Measurements from ENCODE around the gene AP5S1. TPM values are rescaled to one million over a fixed set of nuclear protein-coding genes. Genes with fewer than 3 reads are reported as not detected.

Gene AP5S1
- total RNA-seq, 4 donors from 2014 or later, result under 0.01 to 18.6 (median 9.5) TPM

DNA sequence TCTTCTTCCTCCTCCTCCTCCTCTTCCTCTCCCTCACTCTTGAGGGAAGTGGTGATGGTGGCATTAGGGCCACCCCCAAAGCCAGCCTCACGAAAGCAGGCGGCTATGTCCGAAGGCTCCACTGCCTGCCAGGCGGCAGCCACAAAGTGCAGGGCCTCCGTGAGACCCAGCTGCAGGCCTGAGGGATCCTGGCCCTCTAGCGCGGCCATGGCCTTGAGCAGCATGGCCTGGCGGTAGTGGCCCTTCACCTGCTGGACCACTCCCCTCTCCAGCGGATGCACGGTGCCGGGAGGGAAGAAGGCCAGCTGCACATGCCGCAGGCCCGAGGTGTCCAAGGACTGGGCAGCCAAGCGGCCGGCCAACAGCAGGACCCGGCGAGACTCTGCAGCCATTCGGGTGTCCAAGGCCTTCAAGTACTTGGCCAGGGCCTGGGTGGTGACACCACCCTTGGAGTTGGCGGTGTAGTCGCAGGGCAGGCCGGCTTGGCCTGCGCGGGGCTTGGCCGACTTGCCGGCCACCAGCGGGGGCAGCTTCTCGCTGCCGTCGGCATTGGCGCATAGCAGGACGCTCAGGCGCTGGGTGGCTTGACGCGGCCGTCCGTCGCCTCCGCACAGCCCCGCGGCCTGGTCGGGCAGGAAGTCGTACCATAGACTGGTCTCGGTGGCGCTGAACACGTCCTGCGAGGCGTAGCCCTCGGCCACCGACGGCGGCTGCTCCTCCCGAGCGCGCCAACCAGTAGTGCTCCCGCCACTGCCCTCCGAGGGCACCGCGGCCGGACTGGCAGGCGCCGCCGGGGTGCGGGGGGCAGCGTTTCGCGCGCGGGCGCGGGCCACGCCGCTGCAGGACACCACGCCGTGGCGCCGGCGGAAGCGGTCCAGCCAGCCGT, 34.9 kb upstream of the AP5S1 start:
- no peaks in the 10 kb centered on the region for H3K36me3 ChIP-seq
- H3K27me3 ChIP-seq, result no peaks in the 10 kb centered on the region
- H3K27ac ChIP-seq, result peak overlapping the region; percentile 84 to 85
- TF ChIP-seq, protein P1, sequence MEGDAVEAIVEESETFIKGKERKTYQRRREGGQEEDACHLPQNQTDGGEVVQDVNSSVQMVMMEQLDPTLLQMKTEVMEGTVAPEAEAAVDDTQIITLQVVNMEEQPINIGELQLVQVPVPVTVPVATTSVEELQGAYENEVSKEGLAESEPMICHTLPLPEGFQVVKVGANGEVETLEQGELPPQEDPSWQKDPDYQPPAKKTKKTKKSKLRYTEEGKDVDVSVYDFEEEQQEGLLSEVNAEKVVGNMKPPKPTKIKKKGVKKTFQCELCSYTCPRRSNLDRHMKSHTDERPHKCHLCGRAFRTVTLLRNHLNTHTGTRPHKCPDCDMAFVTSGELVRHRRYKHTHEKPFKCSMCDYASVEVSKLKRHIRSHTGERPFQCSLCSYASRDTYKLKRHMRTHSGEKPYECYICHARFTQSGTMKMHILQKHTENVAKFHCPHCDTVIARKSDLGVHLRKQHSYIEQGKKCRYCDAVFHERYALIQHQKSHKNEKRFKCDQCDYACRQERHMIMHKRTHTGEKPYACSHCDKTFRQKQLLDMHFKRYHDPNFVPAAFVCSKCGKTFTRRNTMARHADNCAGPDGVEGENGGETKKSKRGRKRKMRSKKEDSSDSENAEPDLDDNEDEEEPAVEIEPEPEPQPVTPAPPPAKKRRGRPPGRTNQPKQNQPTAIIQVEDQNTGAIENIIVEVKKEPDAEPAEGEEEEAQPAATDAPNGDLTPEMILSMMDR (IDR thresholded peaks at IDR 0.05), result no peak
- no peak for TF ChIP-seq POLR2A (IDR thresholded peaks at IDR 0.05)
- H3K4me1 ChIP-seq, result peaks cover 4 to 23% of the 10 kb centered on the region in 2 donors
- intact Hi-C loops (cut with DNase I; ENCODE audit: low total_unique reads), result loop anchor here (5.0 kb wide), 1 partner anchor 37 kb away; the partner anchor contains the start of gene AP5S1
- H3K9me3 ChIP-seq, result no peaks in the 10 kb centered on the region
- no peak for DNase-seq
- peak overlapping the region; percentile 24 to 69 for H3K4me3 ChIP-seq

DNA sequence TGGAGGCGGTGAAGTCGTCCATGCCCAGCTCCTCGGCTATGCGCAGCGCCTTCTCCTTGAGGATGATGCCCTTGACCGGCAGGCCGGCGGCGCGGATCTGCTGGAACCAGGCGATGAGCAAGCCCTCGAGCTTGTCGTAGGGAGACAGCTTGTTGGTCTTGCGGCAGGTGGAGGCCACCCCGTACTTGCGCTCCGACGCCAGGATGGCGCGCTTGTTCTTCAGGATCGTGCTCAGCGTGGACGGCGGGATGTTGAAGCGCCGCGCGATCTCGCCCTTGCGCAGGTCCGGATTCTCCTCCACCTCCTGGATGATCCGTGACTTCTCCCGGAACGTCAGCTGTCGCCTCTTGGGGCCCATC, 34.2 kb upstream of the AP5S1 start:
- peak in 1 of 2 donors; percentile 54 for DNase-seq
- Histone ChIP-seq H3K4me3 (peak overlapping the region; percentile 24 to 69), H3K36me3 (no peaks in the 10 kb centered on the region), H3K27ac (peak overlapping the region; percentile 84 to 85), H3K27me3 (no peaks in the 10 kb centered on the region), H3K9me3 (no peaks in the 10 kb centered on the region), H3K4me1 (peaks cover 4 to 20% of the 10 kb centered on the region in 2 donors)
- TF ChIP-seq POLR2A (IDR thresholded peaks at IDR 0.05), result no peak
- TF ChIP-seq, protein P1 (IDR thresholded peaks at IDR 0.05), result no peak
- intact Hi-C loops (cut with DNase I; ENCODE audit: low total_unique reads), result loop anchor here (5.0 kb wide), 1 partner anchor 36 kb away; the partner anchor contains the start of gene AP5S1

DNA sequence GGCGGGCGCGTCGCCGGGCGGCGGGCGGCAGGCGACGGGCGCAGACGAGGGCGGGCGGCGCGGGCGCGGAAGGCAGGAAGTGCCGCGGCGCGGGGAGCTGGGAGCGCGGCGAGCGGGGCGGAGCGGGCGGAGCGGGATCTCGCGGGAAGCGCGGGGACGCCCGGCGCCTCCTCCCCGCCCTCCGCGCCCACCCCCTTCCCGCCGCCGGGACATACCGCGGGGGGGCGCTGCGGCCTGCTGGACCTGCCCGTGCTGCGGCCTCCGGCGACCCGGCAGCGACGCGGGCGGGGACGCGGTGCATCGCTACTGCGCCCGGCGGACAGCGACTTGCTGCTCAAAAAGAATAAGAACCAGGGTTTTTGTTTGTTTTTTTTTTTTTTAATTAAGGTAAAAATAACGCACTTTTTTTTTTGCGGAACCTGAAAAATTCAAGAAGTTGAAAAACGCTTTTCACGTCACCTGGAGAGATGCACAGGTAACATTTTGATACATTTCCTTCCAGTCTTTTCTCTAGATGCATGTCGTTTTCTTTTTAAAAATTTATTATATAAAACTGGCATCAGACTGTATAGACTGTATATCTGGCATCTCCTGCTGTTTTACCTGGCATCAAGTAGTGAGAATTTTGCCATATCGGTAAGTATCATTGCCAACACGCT, 33.6 kb upstream of the AP5S1 start, which contains the start of gene CENPB:
Gene CENPB (minus strand): TSS at position 76 of the 659 bp plus-strand sequence. CDS start 257 bp downstream, outside the sequence.
- Histone ChIP-seq H3K4me1 (peaks cover 4 to 18% of the 10 kb centered on the region in 2 donors), H3K9me3 (no peaks in the 10 kb centered on the region), H3K27ac (peak within 1 kb of the TSS; percentile 84 to 85), H3K36me3 (no peaks in the 10 kb centered on the region), H3K27me3 (no peaks in the 10 kb centered on the region), H3K4me3 (peak within 1 kb of the TSS; percentile 26 to 69)
- DNase-seq, result peak; percentile 84 to 92
- TF ChIP-seq, protein P1 (IDR thresholded peaks at IDR 0.05), result peak; percentile 61 to 96 (median 89)
- TF ChIP-seq POLR2A (IDR thresholded peaks at IDR 0.05), result peak in 1 of 2 donors; percentile 34
- intact Hi-C loops (cut with DNase I; ENCODE audit: low total_unique reads), result loop anchor here (5.0 kb wide), 1 partner anchor 36 kb away; the partner anchor contains the start of gene AP5S1

DNA sequence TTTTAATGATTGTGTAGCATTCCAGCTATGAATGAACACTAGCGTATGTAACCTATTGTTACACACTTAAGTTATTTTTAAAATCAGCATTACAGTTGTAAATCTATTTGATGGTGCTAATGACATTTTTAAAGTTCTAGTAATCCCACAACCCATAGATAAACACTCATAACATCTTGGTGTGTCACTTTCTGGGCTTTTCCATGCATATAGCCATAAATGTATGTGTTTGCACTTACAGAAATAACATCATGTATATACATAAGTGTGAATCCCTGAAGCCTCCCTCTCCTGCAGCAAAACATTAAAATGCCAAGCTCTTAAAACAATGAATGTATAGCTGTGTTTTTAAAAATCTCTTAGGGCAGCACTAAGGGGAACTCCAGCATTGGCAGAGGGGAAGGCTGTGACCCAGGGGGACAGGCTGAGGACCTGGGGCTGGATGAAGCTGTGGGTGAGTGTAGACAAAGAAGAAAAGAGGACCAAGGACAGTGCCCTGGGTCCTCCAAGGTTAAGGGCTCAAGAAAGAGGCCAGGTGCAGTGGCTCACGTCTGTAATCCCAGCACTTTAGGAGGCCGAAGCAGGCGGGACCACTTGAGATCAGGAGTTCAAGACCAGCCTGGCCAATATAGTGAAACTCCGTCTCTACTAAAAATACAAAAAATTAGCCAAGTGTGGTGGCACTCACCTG, 32.9 kb upstream of the AP5S1 start:
- H3K4me3 ChIP-seq, result peak overlapping the region; percentile 26 to 37
- intact Hi-C loops (cut with DNase I; ENCODE audit: low total_unique reads), result loop anchor here (5.0 kb wide), 1 partner anchor 35 kb away; the partner anchor contains the start of gene AP5S1
- peak overlapping the region; percentile 62 to 85 for H3K27ac ChIP-seq

More for the DNA sequence above, 32.9 kb upstream of the AP5S1 start:
- TF ChIP-seq, protein P1 (IDR thresholded peaks at IDR 0.05), result no peak
- no peak for TF ChIP-seq POLR2A (IDR thresholded peaks at IDR 0.05)
- Histone ChIP-seq H3K9me3 (no peaks in the 10 kb centered on the region), H3K36me3 (no peaks in the 10 kb centered on the region), H3K4me1 (peaks cover 4 to 18% of the 10 kb centered on the region in 2 donors), H3K27me3 (no peaks in the 10 kb centered on the region)
- no peak for DNase-seq

Data from uterus (tissue), 4 donors.